GM19328 (cell line): Measurements from ENCODE around the gene YLPM1.
"Not testable (repeated sequence)": the region's sequence is repeated elsewhere in the genome, so short reads cannot be mapped to it uniquely, and the experiment has no call there.

Source experiments
- ATAC-seq: cut with Tn5 transposase; IDR thresholded peaks from one replicate; pipeline ENCODE4 v1.9.1; 2021; ENCODE audit warnings: mild to moderate bottlenecking, moderate library complexity; ENCODE audit not compliant: unreplicated experiment

YLPM1 gene

GRCh38 chr14:74762917-74763802 lies at the start of gene YLPM1:
Gene YLPM1 (plus strand): TSS chr14:74763316. CDS start chr14:74763490, 174 bp downstream.
- peak; percentile 90 for ATAC-seq

- ATAC-seq, result no peak
Observed at GRCh38 chr14:74713395-74713735, 49.8 kb upstream of the YLPM1 start.

GRCh38 chr14:74720526-74720925 lies 42.6 kb upstream of the YLPM1 start:
- no peak for ATAC-seq

- ATAC-seq, result no peak
Observed at GRCh38 chr14:74723134-74723533, 40.0 kb upstream of the YLPM1 start.

- ATAC-seq, result no peak
Observed at GRCh38 chr14:74732387-74732786, 30.7 kb upstream of the YLPM1 start.

GRCh38 chr14:74733221-74733620 lies 29.9 kb upstream of the YLPM1 start:
- no peak for ATAC-seq

GRCh38 chr14:74735125-74735524 lies 28.0 kb upstream of the YLPM1 start:
- ATAC-seq, result no peak

- no peak for ATAC-seq
Observed at GRCh38 chr14:74737753-74738325, 25.3 kb upstream of the YLPM1 start.

- no peak for ATAC-seq
Observed at GRCh38 chr14:74739293-74740030, 23.7 kb upstream of the YLPM1 start.

GRCh38 chr14:74747237-74747636 lies 15.9 kb upstream of the YLPM1 start:
- no peak for ATAC-seq

GRCh38 chr14:74754157-74754556 lies 9.0 kb upstream of the YLPM1 start:
- ATAC-seq, result no peak

GRCh38 chr14:74754899-74755298 lies 8.2 kb upstream of the YLPM1 start:
- ATAC-seq, result no peak

- no peak for ATAC-seq
Observed at GRCh38 chr14:74756326-74756725, 6.8 kb upstream of the YLPM1 start.

GRCh38 chr14:74758505-74758904 lies 4.6 kb upstream of the YLPM1 start:
- not testable (repeated sequence) for ATAC-seq

GRCh38 chr14:74763803-74764531 lies 851 bp downstream of the YLPM1 start:
- no peak for ATAC-seq

GRCh38 chr14:74765721-74766120 lies 2.6 kb downstream of the YLPM1 start:
- no peak for ATAC-seq

GRCh38 chr14:74771399-74771798 lies 8.3 kb downstream of the YLPM1 start:
- ATAC-seq, result no peak

GRCh38 chr14:74784634-74785033 lies 21.5 kb downstream of the YLPM1 start:
- no peak for ATAC-seq

- ATAC-seq, result no peak
Observed at GRCh38 chr14:74785056-74785613, 22.0 kb downstream of the YLPM1 start.

- ATAC-seq, result no peak
Observed at GRCh38 chr14:74786796-74787315, 23.7 kb downstream of the YLPM1 start.
